Mesendoderm (in vitro differentiated cells): ENCODE data around the gene BRI3BP.
"Not testable (repeated sequence)": the region's sequence is repeated elsewhere in the genome, so short reads cannot be mapped to it uniquely, and the experiment has no call there.

Source experiments
- DNase-seq: peaks from one replicate; pipeline ENCODE4 v3.0.0; 2013
- H2AK5ac ChIP-seq: 2 replicates; pipeline ENCODE4 v1.6.1; 2013; ENCODE audit warnings: low read length, inconsistent platforms
- H2BK120ac ChIP-seq: 2 replicates; pipeline ENCODE4 v1.6.1; 2013; ENCODE audit warnings: low read depth, mild to moderate bottlenecking, low read length, moderate library complexity, mixed read lengths
- H2BK15ac ChIP-seq: replicated peaks from 2 replicates; pipeline ENCODE4 v1.6.1; 2013; ENCODE audit warnings: low read depth, mild to moderate bottlenecking, moderate library complexity
- H2BK5ac ChIP-seq: 2 replicates; pipeline ENCODE4 v1.6.1; 2013; ENCODE audit warnings: low read length, inconsistent platforms
- H3K18ac ChIP-seq: 2 replicates; pipeline ENCODE4 v1.6.1; 2013; ENCODE audit warnings: mild to moderate bottlenecking, low read length, mixed read lengths
- H3K23ac ChIP-seq: one replicate; pipeline ENCODE4 v1.6.1; 2013; ENCODE audit warnings: low read length
- H3K27ac ChIP-seq: 2 replicates; pipeline ENCODE4 v1.5.1; 2013; ENCODE audit warnings: low read depth, mild to moderate bottlenecking, inconsistent platforms, low read length, moderate library complexity
- H3K27me3 ChIP-seq: 2 replicates; pipeline ENCODE4 v1.6.1; 2013; ENCODE audit warnings: low read length, control low read depth, mild to moderate bottlenecking, inconsistent platforms; ENCODE audit not compliant: insufficient read depth, poor library complexity
- H3K36me3 ChIP-seq: 2 replicates; pipeline ENCODE4 v1.6.1; 2013; ENCODE audit warnings: low read length, inconsistent platforms; ENCODE audit not compliant: control insufficient read depth, insufficient read depth
- H3K4ac ChIP-seq: one replicate; pipeline ENCODE4 v1.6.1; 2013; ENCODE audit warnings: low read depth, mild to moderate bottlenecking, low read length, moderate library complexity
- H3K4me1 ChIP-seq: 2 replicates; pipeline ENCODE4 v1.6.1; 2013; ENCODE audit warnings: low read depth, low read length, inconsistent platforms; ENCODE audit not compliant: control insufficient read depth
- H3K4me2 ChIP-seq: 2 replicates; pipeline ENCODE4 v1.6.1; 2013; ENCODE audit warnings: low read length
- H3K4me3 ChIP-seq: 2 replicates; pipeline ENCODE4 v1.5.1; 2013; ENCODE audit warnings: mild to moderate bottlenecking, low read length
- H3K56ac ChIP-seq: one replicate; pipeline ENCODE4 v1.6.1; 2013; ENCODE audit warnings: low read length
- H3K79me1 ChIP-seq: 2 replicates; pipeline ENCODE4 v1.6.1; 2013; ENCODE audit warnings: low read length, inconsistent platforms
- H3K79me2 ChIP-seq: 2 replicates; pipeline ENCODE4 v1.6.1; 2013; ENCODE audit warnings: mild to moderate bottlenecking, low read length; ENCODE audit not compliant: control insufficient read depth, insufficient read depth
- H3K9ac ChIP-seq: 2 replicates; pipeline ENCODE4 v1.6.1; 2013; ENCODE audit warnings: low read length, inconsistent platforms
- H4K5ac ChIP-seq: one replicate; pipeline ENCODE4 v1.6.1; 2013; ENCODE audit warnings: low read length
- H4K8ac ChIP-seq: one replicate; pipeline ENCODE4 v1.6.1; 2013; ENCODE audit warnings: low read depth, mild to moderate bottlenecking, control low read depth, low read length, moderate library complexity
- WGBS: extraction: QIAGEN DNeasy Blood & Tissue Kit; methylation state at CpG from one replicate; pipeline ENCODE4 v1.1.7; 2013; ENCODE audit warnings: low lambda C conversion rate, missing lambda C conversion rate; ENCODE audit not compliant: insufficient coverage; ENCODE audit errors: extremely low coverage; 5-methylcytosine and 5-hydroxymethylcytosine counted together

The BRI3BP gene

GRCh38 chr12:125057708-125058107, 64.3 kb downstream of the BRI3BP start:
- no peak overlapping the region for H3K4ac ChIP-seq
- no peak overlapping the region for H2BK120ac ChIP-seq
- H3K18ac ChIP-seq = no peak overlapping the region
- DNase-seq = no peak
- H3K27me3 ChIP-seq = no peaks in the 10 kb centered on the region
- no peak overlapping the region for H3K56ac ChIP-seq
- no CpG with 5 or more reads among the region's 5 CpGs for WGBS
- no peak overlapping the region for H3K4me3 ChIP-seq
- H2BK15ac ChIP-seq = no peak overlapping the region
- H3K79me1 ChIP-seq = no peaks in the 10 kb centered on the region
- H3K4me2 ChIP-seq = no peak overlapping the region
- H3K36me3 ChIP-seq = no peaks in the 10 kb centered on the region
- H3K79me2 ChIP-seq = no peaks in the 10 kb centered on the region
- no peak overlapping the region for H3K27ac ChIP-seq
- H4K8ac ChIP-seq = no peak overlapping the region
- H3K9ac ChIP-seq = no peak overlapping the region
- no peak overlapping the region for H3K23ac ChIP-seq
- no peak overlapping the region for H2BK5ac ChIP-seq
- H2AK5ac ChIP-seq = no peak overlapping the region
- H3K4me1 ChIP-seq = no peaks in the 10 kb centered on the region
- H4K5ac ChIP-seq = no peak overlapping the region

- peaks cover 4% of the 10 kb centered on the region for H3K79me1 ChIP-seq
- no peak overlapping the region for H2BK5ac ChIP-seq
- no peak overlapping the region for H2AK5ac ChIP-seq
- H3K27ac ChIP-seq = no peak overlapping the region
- no peak overlapping the region for H2BK15ac ChIP-seq
- no peak for DNase-seq
- no peak overlapping the region for H3K4me2 ChIP-seq
- H3K36me3 ChIP-seq = no peaks in the 10 kb centered on the region
- no peak overlapping the region for H3K4me3 ChIP-seq
- no peak overlapping the region for H4K5ac ChIP-seq
- no peak overlapping the region for H3K4ac ChIP-seq
- no peak overlapping the region for H3K9ac ChIP-seq
- no peaks in the 10 kb centered on the region for H3K27me3 ChIP-seq
- no CpG with 5 or more reads among the region's 3 CpGs for WGBS
- H3K4me1 ChIP-seq = no peaks in the 10 kb centered on the region
- H3K23ac ChIP-seq = no peak overlapping the region
- H3K18ac ChIP-seq = no peak overlapping the region
- H3K56ac ChIP-seq = no peak overlapping the region
- no peak overlapping the region for H2BK120ac ChIP-seq
- H4K8ac ChIP-seq = no peak overlapping the region
- peaks cover 6% of the 10 kb centered on the region for H3K79me2 ChIP-seq
These were observed 67.8 kb downstream of the BRI3BP start for GRCh38 chr12:125061229-125061628.

DNA sequence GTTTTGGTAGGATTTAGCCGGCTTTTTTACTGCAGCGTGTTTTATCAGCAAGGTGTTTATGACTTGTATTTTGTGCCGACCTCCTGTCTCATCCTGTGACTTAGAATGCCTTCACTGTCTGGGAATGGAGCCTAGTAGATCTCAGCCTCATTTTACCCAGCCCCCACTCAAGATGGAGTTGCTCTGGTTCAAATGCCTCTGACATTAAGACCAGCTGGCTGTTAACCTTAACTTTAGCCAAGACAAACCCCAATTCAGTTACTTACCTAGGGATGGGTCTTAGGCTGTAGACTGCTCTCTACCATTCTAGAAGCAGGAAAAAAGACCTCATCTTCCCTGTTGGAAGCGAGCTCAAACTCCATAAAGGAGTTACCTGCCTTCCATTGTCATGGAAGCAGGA, 70.1 kb downstream of the BRI3BP start:
- peaks cover 14% of the 10 kb centered on the region for H3K79me2 ChIP-seq
- not testable (repeated sequence) for H3K27me3 ChIP-seq, DNase-seq, H2BK15ac ChIP-seq, H3K27ac ChIP-seq, H3K4me1 ChIP-seq, H3K56ac ChIP-seq, H4K8ac ChIP-seq, H3K4me3 ChIP-seq, H4K5ac ChIP-seq, H3K9ac ChIP-seq, H3K23ac ChIP-seq, H2AK5ac ChIP-seq, H3K4me2 ChIP-seq, H3K36me3 ChIP-seq, H3K18ac ChIP-seq, H2BK120ac ChIP-seq, H3K4ac ChIP-seq, H2BK5ac ChIP-seq
- no CpG with 5 or more reads among the region's 4 CpGs for WGBS
- peaks cover 16% of the 10 kb centered on the region for H3K79me1 ChIP-seq

DNA sequence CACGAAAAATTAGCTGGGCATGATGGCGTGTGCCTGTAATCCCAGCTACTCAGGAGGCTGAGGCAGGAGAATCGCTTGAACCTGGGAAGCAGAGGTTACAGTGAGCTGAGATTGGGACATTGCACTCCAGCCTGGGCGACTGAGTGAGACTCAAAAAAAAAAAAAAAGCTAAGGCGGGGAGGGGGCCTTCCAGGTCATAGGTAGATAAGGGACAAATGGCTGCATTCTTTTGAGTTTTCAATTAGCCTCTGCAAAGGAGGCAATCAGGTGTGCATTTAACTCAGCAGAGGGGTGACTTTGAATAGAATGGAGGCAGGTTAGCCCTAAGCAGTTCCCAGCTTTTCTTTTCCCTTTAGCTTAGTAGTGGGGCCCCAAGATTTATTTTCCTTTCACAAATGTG, 71.0 kb downstream of the BRI3BP start:
- H3K4ac ChIP-seq = no peak overlapping the region
- H3K79me2 ChIP-seq = peaks cover 17% of the 10 kb centered on the region
- H3K18ac ChIP-seq = no peak overlapping the region
- no peak overlapping the region for H3K9ac ChIP-seq
- WGBS = no CpG with 5 or more reads among the region's 5 CpGs
- no peak overlapping the region for H4K5ac ChIP-seq
- H3K27me3 ChIP-seq = no peaks in the 10 kb centered on the region
- no peak overlapping the region for H2AK5ac ChIP-seq
- H3K4me3 ChIP-seq = no peak overlapping the region
- H2BK5ac ChIP-seq = no peak overlapping the region
- H3K56ac ChIP-seq = peak overlapping the region; percentile 87
- H3K4me1 ChIP-seq = peaks cover 4% of the 10 kb centered on the region
- peaks cover 19% of the 10 kb centered on the region for H3K79me1 ChIP-seq
- no peak overlapping the region for H4K8ac ChIP-seq
- no peak overlapping the region for H3K27ac ChIP-seq
- H3K4me2 ChIP-seq = no peak overlapping the region
- H3K23ac ChIP-seq = no peak overlapping the region
- no peak overlapping the region for H2BK120ac ChIP-seq
- H2BK15ac ChIP-seq = no peak overlapping the region
- DNase-seq = peak; percentile 87
- H3K36me3 ChIP-seq = no peaks in the 10 kb centered on the region

DNA sequence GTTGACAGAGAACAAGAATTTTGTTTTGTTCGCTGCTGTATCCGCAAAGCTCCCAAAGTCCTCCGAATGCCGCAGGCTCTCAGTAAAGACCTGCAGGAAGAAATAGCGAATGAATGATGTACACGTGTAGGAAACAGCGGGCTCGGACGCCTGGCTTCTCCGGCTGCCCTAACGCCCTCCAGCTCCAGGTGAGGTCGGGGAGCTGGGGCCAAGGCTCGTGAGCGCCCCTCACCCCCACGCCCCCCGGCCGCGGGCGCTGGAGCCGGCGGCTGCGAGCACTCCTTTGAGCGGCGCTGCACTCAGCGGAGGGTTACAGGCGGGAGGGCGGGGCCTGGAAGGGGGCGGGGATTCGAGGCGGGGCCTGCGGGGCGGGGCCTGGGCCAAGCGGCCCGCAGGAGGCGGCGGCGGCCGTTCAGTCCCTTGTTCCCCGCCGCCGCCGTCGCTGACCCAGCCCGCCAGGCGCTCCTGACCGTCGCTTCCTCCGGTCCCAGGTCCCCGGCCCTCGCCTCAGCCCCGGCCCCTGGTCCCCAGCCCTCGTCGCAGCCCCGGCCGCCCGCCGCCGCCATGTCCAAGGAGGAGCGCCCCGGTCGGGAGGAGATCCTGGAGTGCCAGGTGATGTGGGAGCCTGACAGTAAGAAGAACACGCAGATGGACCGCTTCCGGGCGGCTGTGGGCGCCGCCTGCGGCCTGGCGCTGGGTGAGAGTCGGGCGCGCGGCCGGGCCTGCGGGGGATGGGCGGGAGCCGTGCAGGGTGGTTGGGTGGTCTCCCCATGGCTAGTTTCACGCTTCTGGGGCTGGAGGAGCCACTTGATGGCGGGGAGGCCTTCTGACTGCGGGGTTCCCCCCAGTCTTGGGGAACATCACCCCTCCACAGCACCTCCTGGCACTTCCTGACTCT, 71.8 kb downstream of the BRI3BP start, which contains the start of gene AACS:
TSS of gene AACS (plus strand) at position 415 of the 898 bp plus-strand sequence. CDS start at position 565, 150 bp downstream.
- Histone ChIP-seq H3K36me3 (no peaks in the 10 kb centered on the region), H4K5ac (no peak within 1 kb of the TSS), H3K4me2 (peak within 1 kb of the TSS; percentile 90), H3K79me2 (peaks cover 20% of the 10 kb centered on the region), H3K4me1 (peaks cover 4% of the 10 kb centered on the region), H3K27ac (peak within 1 kb of the TSS; percentile 58), H4K8ac (no peak within 1 kb of the TSS), H2BK120ac (no peak within 1 kb of the TSS), H3K27me3 (no peaks in the 10 kb centered on the region), H2BK5ac (no peak within 1 kb of the TSS), H3K23ac (peak within 1 kb of the TSS; percentile 11), H3K56ac (peak within 1 kb of the TSS; percentile 87), H3K18ac (peak within 1 kb of the TSS; percentile 64), H3K79me1 (peaks cover 25% of the 10 kb centered on the region), H2BK15ac (no peak within 1 kb of the TSS), H3K9ac (peak within 1 kb of the TSS; percentile 76), H3K4me3 (peak within 1 kb of the TSS; percentile 68), H2AK5ac (no peak within 1 kb of the TSS), H3K4ac (peak within 1 kb of the TSS; percentile 63)
- no CpG with 5 or more reads among the region's 80 CpGs for WGBS
- DNase-seq = peak; percentile 89
